T-helper 1 cell (primary cell): ENCODE results near the gene PAX8.

Experiments
- DNase-seq, 5 donors: peaks; one replicate each; pipeline ENCODE4 v3.0.0-alpha.2; 2012 to 2020

Gene PAX8

DNA sequence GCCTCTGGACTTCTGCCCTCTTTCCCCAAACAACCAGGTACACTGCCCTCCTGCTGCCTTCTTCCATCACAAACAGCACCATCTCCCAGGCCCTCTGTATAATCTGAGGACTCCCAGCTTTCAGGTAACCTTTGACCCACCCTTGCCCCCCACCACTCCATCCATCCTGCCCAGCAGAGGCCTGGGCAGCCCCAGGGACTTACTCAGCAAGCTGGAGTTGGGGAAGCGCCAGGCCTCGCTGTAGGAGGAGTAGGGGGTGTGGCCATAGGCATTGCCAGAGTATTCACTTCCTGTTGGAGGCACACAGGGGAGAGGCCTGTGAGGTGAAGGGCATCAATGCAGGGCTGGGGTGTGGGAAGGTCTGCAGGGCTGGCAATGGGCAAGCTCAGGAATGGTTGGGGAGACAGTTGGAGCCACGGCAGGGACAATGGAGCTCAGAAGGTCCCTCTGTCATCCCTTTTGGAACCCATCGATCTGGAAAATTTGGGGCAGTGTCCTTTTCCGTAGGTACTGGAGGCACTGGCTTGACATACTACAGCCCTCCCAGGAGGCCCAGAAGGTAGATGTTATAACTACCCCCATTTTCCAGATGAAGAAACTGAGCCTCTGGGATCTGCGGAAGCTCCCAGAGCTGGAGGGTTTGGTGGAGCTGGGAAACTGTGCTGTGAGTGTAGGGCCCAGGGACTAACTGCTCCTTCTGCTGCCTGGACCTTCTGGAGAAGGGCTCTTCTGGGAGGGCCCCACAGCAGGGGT lies 58.7 kb downstream of the PAX8 start:
- DNase-seq, result no peak

GRCh38 chr2:113219525-113219888 lies 59.2 kb downstream of the PAX8 start:
- DNase-seq, result no peak

- no peak for DNase-seq
These were observed 59.7 kb downstream of the PAX8 start for GRCh38 chr2:113219092-113219441.

- DNase-seq, result no peak
These were observed 60.2 kb downstream of the PAX8 start for GRCh38 chr2:113218283-113219091.

GRCh38 chr2:113217455-113218282 lies 61.1 kb downstream of the PAX8 start:
- no peak for DNase-seq

- DNase-seq, result no peak
These were observed 61.7 kb downstream of the PAX8 start for GRCh38 chr2:113216891-113217454.

DNA sequence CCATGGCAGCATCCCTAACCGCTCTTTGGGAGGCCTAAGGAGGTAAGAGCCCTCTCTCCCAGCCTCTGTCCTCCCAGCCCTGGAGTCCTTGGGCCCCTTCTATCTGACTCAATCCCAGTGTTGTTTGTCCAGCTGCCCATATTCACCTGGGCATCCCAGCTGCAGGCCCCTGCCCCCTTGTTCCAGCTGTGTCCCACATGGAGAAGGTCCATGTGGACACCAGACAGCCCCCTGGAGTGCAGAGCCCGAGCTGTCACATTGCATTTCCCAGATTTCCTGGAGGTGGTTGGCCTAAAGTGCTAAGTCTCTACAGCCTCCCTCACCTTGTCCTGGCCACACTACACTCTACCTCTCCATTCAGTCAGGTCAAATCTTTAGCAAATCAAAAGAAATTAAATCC lies 62.4 kb downstream of the PAX8 start:
- DNase-seq, result no peak

DNA sequence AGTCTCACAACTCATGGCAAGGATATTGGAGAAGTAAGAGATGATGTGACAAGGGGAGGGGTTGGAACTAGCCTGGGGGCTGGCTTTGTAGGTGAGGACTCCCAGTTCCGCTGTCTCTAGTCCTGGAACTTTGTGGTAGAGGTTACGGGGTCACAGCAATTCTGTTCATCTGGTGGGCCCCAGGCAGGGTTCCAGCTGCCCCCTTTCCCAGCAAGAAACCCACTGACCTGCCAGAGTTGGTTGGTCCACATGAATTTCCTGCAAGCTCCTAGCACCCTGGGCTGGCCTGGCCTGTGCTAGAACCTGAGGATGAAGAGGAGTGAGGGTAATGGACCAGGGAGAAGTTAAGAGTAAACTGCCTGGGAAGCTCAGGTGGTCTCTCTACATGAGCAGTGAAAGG lies 63.7 kb downstream of the PAX8 start:
- no peak for DNase-seq

DNA sequence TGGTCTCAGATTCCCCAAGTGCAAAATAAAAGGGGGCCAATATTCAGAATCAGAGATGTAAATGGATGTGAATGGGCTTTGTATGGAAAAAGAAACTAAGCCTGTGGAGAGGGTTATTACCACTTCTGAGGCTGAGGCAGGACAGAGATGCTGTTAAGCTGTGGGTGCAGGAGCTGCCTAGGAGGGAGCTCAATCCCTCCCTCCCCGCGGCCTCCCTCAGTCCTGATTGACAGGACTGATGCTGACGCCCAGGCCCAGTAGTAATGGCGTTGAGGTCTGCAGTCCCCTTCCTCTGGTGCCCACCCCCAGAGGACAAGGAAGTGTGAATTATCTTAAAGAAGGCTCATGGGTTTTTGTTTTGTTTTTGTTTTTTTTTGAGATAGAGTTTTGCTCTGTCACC lies 64.6 kb downstream of the PAX8 start:
- no peak for DNase-seq

- DNase-seq, result no peak
These were observed 65.4 kb downstream of the PAX8 start for GRCh38 chr2:113213061-113213930.

GRCh38 chr2:113212245-113213060 lies 66.3 kb downstream of the PAX8 start:
- no peak for DNase-seq

DNA sequence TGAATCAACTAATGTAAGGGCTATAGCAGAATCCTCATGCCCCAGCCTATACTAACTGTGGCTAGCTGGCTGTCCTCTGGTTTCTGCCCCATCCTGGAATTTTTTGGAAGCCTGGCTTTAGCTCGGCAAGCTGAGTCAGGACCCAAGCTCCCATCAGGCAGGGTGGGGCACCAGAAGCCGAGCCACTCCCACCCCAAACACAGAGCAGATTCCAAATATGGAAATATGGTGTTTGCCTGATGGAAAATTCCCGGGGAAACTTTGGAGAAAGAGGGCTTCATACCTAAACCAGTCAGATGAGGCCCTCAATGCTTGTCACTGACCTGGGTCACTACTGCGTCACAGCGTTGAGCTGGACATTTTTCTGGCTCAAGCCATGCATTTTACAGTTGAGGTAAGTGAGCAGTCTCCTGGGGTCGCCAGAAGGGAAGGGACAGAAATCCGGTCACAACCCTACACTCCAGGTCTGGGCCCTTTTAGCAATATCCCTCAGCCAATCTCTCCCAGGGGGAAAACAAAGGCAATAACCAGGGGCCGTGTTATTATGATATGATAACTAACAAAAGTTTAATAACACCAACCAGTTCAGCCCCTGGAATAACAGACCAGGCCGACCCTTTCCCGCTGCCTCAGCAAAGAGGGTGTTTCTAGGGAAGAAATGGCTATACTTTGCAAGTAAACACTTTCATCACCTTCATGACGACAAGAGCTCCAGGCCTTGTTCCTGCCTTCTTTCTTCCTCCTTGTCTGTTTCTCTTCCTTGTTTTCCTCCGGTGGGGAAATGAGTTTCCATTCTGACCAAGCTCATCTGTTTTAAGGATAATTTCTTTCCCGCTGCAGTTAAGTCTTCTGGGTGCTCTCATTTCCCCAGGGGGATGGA lies 67.3 kb downstream of the PAX8 start:
- DNase-seq, result no peak

DNA sequence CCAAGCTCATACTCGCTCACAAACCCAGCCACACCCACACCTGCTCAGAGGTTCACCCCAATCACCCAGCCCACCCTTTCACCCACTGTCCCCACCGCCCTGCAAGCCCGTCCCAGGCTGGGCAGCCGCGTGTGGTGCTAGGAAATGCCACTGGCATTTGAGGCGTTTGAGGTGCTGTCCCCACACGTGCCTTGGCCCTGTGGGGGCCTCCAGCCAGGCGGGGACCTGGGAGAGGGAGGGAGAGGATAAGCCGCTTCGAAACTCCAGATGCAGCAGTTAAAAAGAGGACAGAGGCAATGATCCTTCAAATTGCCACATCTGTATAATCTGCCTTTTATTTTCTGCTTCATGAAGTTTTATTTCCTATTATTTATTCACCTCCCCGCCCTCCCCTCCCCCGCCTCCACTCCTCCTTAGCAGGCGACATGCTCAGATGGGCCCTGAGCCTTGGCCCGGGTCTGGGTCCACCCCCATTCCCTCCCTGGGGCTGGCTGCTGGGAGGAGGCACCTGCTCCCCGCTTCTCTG lies 69.0 kb downstream of the PAX8 start:
- DNase-seq, result no peak

- DNase-seq, result no peak
These were observed 69.6 kb downstream of the PAX8 start for GRCh38 chr2:113209011-113209645.

DNA sequence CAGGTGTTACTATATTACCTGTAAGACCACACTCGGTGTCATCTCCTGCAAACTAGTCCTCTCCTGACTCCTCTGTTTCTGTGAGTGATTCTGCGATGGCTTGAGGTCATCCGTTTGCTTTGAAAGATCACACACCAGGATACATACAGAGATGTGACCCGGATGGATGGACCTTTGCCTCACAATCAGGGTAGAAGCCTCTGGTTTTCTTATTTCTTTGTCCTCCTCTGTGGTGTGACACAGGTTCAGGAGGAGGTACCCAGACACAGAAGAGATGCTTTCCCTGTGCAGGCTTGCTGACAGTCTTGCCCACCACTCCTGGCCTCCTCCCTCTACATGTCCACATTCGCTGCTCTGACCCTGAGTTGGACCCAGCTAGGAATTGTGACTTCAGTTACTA lies 70.3 kb downstream of the PAX8 start:
- DNase-seq, result no peak

DNA sequence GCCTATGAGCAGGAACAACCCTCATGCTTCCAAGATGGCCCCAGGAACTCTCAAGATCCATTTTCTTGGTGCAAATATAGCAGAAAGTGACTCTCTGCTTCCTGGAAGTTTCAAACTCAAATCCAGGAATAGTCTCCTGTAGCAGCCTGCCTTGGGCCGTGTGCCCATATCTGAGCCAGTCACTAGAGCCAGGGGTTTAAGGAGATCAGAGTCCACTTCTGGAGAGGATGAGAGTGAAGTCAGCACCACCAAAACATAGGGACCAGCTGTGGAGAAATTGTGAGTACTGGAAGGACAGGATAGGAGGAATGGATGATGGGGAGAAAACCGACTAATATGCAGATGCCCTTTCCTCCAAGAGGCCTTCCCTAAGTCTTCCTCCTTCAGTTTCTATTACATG lies 71.7 kb downstream of the PAX8 start:
- DNase-seq, result no peak

- no peak for DNase-seq
These were observed 72.5 kb downstream of the PAX8 start for GRCh38 chr2:113206251-113206650.

- DNase-seq, result peak; percentile 39 to 75 (median 57)
These were observed 74.7 kb downstream of the PAX8 start for GRCh38 chr2:113203901-113204519.

- no peak for DNase-seq
These were observed 75.5 kb downstream of the PAX8 start for GRCh38 chr2:113203217-113203530.
